NCI-H128 (cell line): ENCODE data around the gene CEP170.
"Not testable (repeated sequence)": the region's sequence is repeated elsewhere in the genome, so short reads cannot be mapped to it uniquely, and the experiment has no call there.

ENCODE experiments used
- DNase-seq: peaks from one replicate; lab custom pipeline; 2025; ENCODE audit not compliant: unreplicated experiment; lab: John Stamatoyannopoulos, UW

CEP170 gene

DNA sequence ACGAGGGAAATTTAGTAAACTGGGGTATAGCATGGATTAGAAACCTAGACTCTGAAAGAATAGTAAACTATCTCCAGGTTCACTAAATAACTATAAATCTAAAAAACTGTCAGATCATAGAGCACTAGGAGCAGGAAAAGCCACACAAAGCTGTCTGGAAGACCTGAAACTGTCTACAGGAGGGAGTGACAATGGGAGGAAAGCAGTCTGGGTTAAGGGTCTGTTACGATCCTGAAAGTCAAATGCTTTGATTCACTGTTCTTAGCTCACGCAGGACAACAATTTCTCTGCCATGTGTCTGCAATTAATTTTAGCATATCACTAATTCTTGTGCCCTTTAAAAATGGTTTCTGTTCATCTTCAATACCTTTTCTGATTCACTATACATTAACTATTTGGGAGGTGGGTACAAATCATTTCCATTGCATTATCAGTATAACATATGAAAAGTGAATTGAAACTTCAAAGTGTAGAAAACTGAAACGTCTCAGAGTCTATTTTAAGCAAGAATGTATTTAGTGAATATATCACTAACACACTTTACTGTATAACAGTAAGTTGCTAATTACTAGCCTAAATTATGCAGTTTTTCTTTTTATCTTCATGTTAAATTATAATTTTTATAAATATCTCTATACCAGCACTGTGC lies 18.4 kb downstream of the CEP170 start:
- DNase-seq = no peak

DNA sequence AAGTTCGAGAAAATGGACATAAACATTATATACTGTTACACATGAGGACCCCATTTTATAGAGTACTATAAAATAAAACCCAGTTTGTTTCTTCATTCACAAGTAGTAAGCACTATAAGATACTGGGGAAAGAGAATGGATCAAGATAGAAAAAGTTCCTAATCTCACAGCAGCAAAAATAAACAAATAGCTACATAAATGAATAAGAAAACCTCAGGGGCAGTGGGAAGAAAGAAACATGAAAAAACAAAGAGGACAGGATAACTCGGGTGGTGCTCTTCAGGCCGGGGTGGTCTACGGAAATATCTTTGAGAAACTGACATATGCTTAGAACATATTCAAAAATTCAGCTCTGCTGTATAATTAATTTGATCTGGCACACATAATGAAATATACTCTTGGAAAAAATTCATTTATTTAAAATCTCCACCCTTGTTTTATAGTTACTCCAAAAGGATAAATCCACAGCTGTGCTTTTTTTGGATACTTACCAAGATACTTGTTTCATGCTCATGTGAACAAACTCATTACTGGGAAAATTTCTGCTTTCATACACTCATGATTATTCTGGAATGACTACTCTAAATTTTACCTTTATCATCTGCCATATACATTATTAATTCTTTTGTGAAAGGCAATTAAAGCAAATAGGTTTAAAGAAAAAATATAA lies 20.0 kb downstream of the CEP170 start:
- no peak for DNase-seq

DNA sequence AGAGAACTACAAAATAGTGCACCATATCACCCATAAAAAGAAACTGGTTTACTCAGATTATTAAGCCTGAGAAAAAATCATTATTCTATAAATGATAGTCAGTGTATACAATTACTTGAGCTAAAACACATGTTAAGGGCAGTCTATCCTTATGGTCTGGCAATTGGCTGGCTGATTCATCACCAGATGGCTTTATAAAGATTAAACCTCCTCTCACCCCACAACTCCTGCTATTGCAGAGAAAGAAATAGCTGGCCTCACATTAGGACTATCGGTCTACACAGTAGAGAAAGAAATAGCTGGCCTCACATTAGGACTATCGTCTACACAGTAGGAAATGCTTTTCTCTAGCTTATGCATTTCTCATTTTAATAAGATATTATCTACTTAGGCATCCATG lies 21.2 kb downstream of the CEP170 start:
- DNase-seq = no peak

DNA sequence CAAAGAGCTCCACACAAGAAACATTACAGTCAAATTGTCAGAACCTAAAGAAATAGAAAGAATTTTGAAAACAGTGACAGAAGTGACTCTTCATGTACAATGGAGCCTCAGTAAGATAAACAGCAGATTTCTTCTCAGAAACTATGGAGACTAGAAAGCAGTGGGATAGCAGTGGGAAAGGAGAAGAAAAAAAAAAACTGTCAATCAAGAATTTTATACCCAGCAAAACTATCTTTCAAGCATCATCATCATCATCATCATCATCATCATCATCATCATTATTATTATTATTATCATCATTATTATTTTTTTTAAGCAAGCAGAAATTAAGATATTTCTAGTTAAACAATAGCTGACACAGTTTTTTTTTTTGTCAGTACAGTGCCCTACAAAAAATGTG lies 24.2 kb downstream of the CEP170 start:
- no peak for DNase-seq

DNA sequence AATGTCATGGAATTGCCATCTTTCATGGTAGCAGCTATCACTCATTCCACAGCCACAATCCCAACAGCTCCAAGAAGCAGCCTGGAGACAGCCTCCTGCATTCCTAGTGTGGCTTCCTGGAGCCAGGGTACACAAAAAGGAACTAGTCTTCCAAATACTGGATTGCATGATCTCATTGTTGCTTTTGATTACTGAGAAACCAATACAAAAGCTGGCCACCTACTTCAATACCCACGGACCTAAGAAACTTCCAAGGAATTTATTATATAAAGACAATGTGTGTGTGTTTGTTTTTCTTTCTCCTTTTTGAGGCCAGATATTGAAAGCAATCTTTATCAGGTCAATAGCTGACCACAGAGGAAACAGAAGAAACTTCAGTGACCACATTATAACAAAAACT lies 25.6 kb downstream of the CEP170 start:
- DNase-seq = no peak

DNA sequence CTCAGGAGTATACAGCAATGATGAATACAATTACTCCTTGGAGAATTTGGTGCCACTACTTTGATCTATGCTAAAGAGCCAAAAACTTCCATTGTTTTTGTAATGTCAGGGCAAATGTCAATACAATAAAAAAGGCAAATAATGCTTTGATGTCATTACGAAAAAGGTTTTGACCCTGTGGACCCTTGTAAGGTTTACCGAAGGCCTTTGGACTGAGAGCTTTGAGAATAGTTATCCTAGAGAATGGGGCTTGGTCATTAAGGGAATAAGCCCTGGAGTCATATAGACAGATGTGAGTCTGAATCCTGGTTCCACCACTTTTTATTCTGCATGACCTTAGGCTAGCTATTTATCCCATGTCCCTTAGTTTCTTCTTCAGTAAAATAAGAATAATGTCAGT lies 27.5 kb downstream of the CEP170 start:
- DNase-seq = no peak

DNA sequence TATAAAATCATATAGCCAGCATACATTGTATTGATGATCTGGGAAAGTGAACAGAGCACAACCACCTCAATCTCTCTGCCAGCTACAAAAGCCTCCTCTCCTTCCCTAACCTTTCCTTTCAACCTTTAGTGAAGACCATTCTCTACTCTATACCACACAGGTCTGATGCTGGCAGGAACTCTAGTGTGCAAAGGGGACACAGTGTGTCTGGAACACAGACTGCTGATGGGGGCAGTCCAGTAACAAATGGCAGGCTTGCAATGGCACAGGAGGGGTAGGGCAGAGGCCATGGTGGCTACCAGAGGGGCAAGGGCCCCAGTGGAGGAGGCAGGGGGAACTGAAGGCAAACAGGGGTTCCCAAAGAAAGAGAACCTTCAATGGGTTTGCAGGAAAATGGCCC lies 37.0 kb downstream of the CEP170 start:
- DNase-seq = no peak

DNA sequence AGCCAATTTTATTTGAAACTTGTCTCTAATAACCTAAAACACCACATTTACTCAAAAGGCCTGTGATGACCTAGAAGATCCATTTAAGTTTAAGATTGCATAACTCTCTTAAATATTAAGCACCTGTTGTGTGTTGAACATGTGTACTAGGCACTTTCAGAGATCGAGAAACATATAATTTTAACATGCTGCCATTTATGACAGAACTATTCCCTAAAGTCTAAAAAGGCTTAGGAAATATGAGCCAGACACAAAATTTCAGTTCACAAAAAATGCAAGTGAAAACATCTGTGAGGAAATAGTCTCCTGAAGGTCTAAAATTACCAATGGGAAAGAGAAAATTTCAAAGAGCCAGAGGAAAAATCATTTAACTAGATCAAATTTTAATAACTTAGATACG lies 37.7 kb downstream of the CEP170 start:
- DNase-seq = no peak

DNA sequence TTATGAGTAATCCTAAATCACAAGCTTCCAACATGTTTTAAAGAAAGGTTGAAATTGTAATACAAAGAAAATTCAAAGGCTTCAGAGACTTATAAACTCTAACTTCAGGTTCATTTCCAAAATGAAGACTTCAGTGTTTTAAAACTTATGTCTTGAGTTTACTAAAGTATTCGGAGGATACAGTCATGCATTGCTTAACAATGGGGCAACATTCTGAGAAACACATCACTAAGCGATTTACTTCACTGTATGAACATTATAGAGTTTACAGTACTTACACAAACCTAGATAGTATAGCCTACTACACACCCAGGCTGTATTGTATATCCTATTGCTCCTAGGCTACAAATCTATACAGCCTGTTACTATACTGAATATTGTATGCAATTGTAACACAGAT lies 38.3 kb downstream of the CEP170 start:
- no peak for DNase-seq

DNA sequence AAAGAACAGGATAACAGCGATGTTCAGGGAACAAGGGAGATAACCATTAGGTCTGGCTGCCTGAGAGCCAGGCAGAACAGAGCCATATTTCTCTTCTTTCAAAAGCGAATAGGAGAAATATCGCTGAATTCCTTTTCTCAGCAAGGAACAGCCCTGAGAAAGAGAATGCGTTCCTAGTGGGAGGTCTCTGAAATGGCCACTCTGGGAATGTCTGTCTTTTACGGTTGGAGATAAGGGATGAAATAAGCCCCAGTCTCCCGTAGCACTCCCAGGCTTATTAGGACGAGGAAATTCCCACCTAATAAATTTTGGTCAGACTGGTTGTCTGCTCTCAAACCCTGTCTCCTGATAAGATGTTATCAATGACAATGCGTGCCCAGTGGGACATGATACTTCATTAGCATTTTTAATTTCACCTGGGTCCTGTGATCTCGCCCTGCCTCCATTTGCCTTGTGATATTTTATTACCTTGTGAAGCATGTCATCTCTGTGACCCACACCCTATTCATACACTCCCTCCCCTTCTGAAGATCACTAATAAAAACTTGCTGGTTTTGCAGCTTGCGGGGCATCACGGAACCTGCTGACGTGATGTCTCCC lies 39.7 kb downstream of the CEP170 start:
- DNase-seq = not testable (repeated sequence)

DNA sequence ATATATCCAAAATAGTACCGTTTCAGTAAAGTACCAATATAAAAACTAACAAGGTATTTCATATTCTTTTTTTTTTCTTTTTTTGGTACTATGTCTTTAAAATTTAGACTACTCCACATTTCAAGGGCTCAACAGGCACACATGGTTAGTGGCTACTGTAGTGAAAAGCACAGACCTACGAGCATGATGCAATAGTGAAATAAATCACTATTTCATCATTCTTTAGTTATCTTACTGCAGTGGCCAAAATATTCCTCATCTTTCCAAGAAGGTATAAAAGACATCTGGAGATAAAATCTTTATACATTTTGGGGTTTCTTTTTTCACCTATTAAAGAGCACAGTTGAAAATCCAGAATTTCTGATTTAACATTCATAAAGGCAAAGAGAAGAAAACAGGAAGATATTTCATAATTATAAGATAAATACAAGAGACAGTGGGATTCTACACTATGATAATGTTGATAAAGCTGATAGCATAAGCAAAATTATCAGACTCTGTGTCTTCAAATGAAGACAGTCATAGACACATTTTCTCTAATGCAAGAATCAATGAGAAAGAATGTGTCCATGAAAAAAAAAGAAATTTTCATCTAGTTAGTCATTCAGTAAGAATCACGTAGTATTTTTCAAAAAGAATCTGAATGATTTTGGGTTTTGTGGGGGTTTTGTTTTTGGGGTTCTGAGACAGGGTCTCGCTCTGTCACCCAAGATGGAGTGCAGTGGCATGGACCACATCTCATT lies 41.9 kb downstream of the CEP170 start:
- no peak for DNase-seq

DNA sequence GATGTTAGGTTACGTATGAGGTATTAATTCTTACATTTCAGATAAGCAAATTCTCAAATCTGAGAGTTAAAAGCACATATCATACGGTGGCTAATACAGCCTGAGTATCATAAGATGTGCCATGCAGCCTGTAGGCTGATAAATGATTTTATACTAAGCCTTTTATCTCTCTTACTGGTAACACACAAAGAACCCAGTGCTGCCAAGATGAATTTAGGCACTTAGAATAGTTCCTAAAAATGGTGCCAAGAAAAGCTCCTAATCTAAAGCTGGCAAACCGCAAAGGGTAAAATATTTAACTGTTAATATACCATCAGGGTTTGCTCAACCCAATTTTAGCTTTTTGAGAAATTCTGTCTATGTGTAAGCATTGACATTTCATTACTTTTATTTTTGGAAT lies 43.1 kb downstream of the CEP170 start:
- not testable (repeated sequence) for DNase-seq

DNA sequence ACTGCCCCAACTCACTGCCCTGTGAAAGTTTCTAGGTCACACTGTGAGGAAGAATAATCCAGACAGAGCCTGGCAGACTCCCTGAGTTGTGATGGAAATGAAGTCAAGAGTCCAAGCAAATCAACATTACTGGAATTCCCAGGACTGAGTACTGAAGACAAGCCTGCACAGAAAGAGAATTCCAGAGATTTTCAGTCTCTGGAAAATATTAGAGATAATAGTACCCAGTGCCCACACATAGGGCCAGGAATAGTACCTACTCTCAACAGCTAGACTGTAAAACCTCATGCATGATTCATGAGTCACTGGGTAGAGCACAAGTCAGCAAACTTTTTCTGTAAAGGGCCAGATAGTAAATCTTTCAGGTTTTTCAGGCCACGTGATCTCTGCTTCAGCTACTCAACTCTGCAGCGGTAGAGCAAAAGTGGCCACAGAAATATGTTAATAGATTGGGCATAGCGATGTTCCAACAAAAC lies 50.0 kb downstream of the CEP170 start:
- not testable (repeated sequence) for DNase-seq

DNA sequence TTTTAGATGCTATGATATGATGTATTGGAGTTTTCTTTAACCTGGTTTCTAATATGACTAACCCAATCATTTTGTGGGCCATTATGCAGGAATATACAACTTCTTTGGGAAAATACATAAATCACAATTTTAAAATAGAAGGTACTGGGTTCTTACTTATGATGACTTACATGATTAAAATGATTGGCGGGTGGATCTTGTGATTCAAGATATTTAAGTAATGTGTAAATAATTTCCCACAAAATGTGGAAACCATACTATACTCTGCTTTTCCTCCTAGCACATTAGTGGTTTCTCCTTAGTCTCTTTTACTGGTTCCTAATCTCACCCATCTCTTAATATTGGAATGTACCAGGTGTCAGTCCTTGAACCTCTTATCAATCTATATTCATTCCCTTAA lies 50.7 kb downstream of the CEP170 start:
- DNase-seq = not testable (repeated sequence)

DNA sequence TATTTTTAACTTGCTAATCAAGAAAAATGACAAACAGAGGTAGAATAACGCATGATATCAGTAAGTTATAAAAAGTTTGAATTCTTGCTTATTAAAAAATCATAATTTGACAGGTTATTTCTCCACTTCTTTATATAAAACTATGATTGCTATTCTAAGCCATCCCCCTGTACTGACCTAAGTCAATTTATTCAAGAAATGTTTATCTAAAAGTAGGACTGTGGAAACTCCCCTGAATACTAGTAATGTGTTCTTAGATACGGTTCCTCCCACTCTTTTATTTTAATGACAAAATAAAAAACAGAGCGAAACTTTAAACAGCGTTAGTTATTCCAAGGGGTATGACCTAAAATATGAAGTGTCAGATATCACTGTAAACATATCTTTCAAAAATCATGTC lies 51.9 kb downstream of the CEP170 start:
- not testable (repeated sequence) for DNase-seq

DNA sequence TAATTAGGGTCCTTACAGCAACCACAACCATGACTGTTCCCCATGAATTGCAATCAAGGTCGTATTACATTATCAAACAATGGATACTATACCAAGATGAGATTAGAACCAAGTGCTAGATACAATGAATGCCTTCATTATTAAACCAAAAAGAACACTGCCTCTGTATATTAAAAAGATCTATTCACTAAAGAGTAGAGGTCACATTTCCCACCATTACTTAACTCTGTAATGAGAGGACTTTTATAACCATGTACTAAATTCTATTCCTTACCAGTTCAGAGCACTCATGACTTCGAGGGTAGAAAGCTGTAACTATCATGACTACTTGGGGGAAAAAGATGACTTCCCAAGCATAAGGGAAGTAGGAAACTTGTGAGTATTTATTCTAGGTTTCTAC lies 53.8 kb downstream of the CEP170 start:
- not testable (repeated sequence) for DNase-seq

DNA sequence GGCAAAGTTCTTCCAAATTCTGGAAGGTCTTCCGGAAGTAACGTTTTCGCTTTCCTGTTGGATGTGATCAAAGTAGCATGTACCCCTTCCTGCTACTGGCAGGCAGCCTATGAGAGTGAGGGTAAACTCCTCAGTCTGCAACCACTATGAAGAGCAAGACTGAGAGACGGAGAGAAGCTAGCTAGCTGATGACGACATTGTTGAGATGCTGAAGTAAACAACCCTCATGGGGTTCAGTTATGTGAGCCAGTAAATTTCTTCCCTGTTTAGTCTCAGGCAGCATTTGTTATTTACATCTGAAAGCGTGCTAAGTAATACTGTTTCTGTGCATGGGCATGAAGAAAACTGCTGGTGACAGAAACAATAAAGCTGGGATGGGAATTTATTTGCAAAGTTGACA lies 57.6 kb downstream of the CEP170 start:
- not testable (repeated sequence) for DNase-seq

DNA sequence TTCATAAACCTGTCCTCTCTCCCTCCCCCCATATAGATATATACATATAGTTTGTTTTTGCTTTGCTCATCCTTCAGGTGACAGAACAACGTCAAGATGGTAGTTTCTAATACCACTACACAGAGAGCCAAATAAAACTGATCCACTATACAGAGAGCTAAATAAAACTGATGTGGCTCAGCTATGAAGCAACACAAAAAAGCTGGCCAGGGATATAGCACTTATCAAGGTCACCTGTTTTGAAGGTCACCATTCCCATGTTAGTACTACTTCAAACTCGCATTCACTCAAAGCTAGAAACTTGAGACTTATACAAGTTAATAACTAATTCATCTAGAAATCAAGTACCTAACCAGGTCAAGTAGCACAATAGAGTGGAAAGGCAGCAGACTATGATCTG lies 61.8 kb downstream of the CEP170 start:
- not testable (repeated sequence) for DNase-seq

DNA sequence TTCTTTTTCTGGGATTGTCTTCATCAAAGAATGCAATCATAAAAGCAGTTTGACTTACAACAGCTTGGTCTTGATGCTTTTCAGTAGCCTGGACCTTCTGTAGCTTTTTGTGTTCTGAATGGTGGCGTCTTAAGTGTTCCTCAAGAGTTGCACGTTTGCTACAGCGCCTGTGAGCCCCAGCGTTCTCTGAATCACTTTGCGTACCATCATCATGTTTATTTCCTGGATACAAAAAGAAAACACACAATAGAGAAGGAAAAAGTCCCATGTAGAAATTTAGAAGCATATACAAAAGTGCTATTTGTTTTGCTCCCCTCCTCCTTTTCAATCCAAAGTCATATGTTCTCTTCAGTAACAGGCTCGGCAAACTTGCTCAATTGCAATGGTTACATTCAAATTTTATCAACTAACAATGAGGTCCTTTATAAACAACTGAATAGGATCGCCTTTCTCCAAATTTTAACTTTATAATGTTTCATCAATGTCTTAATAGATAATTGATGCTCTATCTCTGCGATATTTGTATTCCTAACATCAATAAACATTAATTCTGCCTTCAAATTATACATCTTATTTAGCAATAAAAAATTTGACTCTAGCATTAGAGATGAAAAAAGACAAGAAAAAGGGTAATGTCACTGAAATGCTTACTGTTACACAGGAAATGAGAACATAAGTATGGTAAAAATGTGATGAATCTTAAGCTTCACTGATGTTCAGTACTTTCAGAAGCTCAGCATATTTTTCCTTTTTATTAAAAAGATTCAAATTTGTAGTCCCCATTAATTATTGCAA lies 68.7 kb downstream of the CEP170 start:
- DNase-seq = not testable (repeated sequence)

DNA sequence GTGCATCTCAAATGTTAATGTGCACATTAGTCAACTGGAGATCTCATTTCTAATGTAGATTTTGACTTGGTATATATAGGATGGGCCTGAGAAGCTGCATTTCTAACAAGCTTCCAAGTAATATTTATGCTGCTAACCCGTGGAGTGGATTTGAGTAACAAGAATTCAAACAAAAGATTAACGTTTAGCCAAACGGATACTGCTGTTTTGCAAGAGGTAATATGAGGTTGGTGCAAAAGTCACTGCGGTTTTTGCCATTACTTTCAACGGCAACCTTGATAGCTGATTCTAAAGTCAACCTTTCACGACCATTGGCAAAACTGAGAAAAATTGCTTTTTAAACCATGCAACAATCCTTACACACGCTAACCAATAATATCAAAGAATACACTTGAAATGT lies 70.3 kb downstream of the CEP170 start:
- DNase-seq = not testable (repeated sequence)

DNA sequence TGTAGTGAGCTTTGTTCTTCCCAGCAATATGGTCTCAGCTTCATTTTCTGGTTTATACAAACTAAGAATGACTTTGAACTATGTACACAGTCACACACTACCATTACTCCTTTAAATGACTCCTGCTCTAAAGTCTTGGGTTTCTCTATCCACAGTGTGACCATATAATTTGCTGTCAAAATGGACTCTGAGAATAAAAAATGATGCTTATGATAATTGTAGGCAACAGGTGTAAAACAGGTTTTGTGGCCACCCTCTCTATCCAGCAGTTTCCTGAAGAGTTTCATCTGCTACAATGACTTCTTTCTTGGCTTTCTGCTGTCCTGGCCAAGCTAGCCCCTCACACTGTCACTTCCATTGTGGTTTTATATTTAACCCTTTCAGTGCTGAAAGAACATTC lies 71.4 kb downstream of the CEP170 start:
- not testable (repeated sequence) for DNase-seq
